Measurements from ENCODE around the gene ETNK2. TPM values are rescaled to one million over a fixed set of nuclear protein-coding genes. Genes with fewer than 3 reads are reported as not detected.
A peak's percentile ranks its signal among the peaks of the same experiment; 100 is the strongest.

The ETNK2 gene
- total RNA-seq, 1 experiment from 2014 or later: 1.1 TPM

- DNase-seq (ENCODE audit: low read depth): no peak
Measured at GRCh38 chr1:204147406-204148383, 4.1 kb downstream of the ETNK2 start.

GRCh38 chr1:204146965-204147364 lies 4.9 kb downstream of the ETNK2 start:
- DNase-seq (ENCODE audit: low read depth): no peak

GRCh38 chr1:204146309-204146708 lies 5.5 kb downstream of the ETNK2 start:
- no peak for DNase-seq (ENCODE audit: low read depth)

GRCh38 chr1:204145033-204145504 lies 6.8 kb downstream of the ETNK2 start:
- no peak for DNase-seq (ENCODE audit: low read depth)

GRCh38 chr1:204143276-204144041 lies 8.4 kb downstream of the ETNK2 start:
- DNase-seq (ENCODE audit: low read depth): no peak

GRCh38 chr1:204142032-204142974 lies 9.5 kb downstream of the ETNK2 start:
- DNase-seq (ENCODE audit: low read depth): no peak

GRCh38 chr1:204141131-204141530 lies 10.7 kb downstream of the ETNK2 start:
- DNase-seq (ENCODE audit: low read depth): no peak

- no peak for DNase-seq (ENCODE audit: low read depth)
Measured at GRCh38 chr1:204139952-204140351, 11.9 kb downstream of the ETNK2 start.

- DNase-seq (ENCODE audit: low read depth): no peak
Measured at GRCh38 chr1:204139088-204139487, 12.8 kb downstream of the ETNK2 start.

- no peak for DNase-seq (ENCODE audit: low read depth)
Measured at GRCh38 chr1:204136814-204137213, 15.0 kb downstream of the ETNK2 start.

- no peak for DNase-seq (ENCODE audit: low read depth)
Measured at GRCh38 chr1:204134103-204134502, 17.7 kb downstream of the ETNK2 start.

- DNase-seq (ENCODE audit: low read depth): no peak
Measured at GRCh38 chr1:204132718-204133117, 19.1 kb downstream of the ETNK2 start.

- DNase-seq (ENCODE audit: low read depth): no peak
Measured at GRCh38 chr1:204131978-204132377, 19.9 kb downstream of the ETNK2 start.

- DNase-seq (ENCODE audit: low read depth): peak; percentile 77
Measured at GRCh38 chr1:204130981-204131892, 20.6 kb downstream of the ETNK2 start.

- DNase-seq (ENCODE audit: low read depth): peak; percentile 36
Measured at GRCh38 chr1:204130178-204130577, 21.7 kb downstream of the ETNK2 start.

GRCh38 chr1:204128964-204129896 lies 22.6 kb downstream of the ETNK2 start:
- DNase-seq (ENCODE audit: low read depth): peak; percentile 35

- no peak for DNase-seq (ENCODE audit: low read depth)
Measured at GRCh38 chr1:204128464-204128963, 23.3 kb downstream of the ETNK2 start.

GRCh38 chr1:204127597-204128242 lies 24.1 kb downstream of the ETNK2 start:
- DNase-seq (ENCODE audit: low read depth): peak; percentile 79
